Measurements from ENCODE around the gene WDFY3.

GRCh38 chr4:84661191-84661939 lies 305.1 kb downstream of the WDFY3 start:
- TF ChIP-seq, protein P1, sequence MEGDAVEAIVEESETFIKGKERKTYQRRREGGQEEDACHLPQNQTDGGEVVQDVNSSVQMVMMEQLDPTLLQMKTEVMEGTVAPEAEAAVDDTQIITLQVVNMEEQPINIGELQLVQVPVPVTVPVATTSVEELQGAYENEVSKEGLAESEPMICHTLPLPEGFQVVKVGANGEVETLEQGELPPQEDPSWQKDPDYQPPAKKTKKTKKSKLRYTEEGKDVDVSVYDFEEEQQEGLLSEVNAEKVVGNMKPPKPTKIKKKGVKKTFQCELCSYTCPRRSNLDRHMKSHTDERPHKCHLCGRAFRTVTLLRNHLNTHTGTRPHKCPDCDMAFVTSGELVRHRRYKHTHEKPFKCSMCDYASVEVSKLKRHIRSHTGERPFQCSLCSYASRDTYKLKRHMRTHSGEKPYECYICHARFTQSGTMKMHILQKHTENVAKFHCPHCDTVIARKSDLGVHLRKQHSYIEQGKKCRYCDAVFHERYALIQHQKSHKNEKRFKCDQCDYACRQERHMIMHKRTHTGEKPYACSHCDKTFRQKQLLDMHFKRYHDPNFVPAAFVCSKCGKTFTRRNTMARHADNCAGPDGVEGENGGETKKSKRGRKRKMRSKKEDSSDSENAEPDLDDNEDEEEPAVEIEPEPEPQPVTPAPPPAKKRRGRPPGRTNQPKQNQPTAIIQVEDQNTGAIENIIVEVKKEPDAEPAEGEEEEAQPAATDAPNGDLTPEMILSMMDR (IDR thresholded peaks at IDR 0.05 in 8 of 11, conservative IDR thresholded peaks at IDR 0.05 in 3 of 11): no peak
- TF ChIP-seq POLR2A (IDR thresholded peaks at IDR 0.05) (no peak), POLR2AphosphoS5 (IDR thresholded peaks at IDR 0.05) (no peak)

All from spleen (tissue), 7 donors.